NB4 (cell line): Measurements from ENCODE around the gene DPF3.

Source experiments
- DNase-seq: peaks from one replicate; pipeline ENCODE4 v3.0.0; 2010; ENCODE audit warnings: low read depth
- H3K4me3 ChIP-seq: one replicate; pipeline ENCODE4 v1.5.1; 2011; ENCODE audit warnings: mild to moderate bottlenecking, low read depth, low read length, moderate library complexity
- MYC ChIP-seq: IDR thresholded peaks from 2 replicates; pipeline ENCODE4 v1.6.1; 2011; ENCODE audit warnings: low read depth, low read length
- POLR2A ChIP-seq: IDR thresholded peaks from 2 replicates; pipeline ENCODE4 v1.6.1; 2011; ENCODE audit warnings: mild to moderate bottlenecking; ENCODE audit not compliant: insufficient read length; ENCODE audit errors: extremely low read depth
- TF ChIP-seq, protein P1 (sequence below): IDR thresholded peaks from 2 replicates; pipeline ENCODE4 v1.6.1; 2011; ENCODE audit warnings: low read depth, low read length
- TF ChIP-seq, protein P2 (sequence below): IDR thresholded peaks from one replicate; pipeline ENCODE4 v1.5.1; 2012; ENCODE audit warnings: low read depth, low read length

Gene DPF3

DNA sequence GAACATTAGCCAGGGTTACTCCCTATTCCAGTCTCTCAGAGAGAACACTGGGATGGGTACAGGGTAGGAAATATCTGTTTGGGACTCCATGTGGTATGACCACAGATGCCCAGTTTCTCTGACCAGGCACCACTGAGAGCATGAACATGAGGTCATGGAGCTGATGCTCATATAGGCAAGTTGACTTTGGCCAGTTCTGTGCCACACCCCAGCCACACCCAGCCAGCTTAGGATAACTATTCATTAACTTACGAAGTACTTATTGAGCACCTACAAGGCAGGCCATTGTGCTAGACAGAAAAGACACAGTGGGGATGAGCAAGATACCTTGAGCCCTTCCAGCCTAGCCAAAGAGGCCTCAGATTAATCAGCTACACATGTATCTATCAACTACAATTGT is 262.5 kb downstream of the DPF3 start:
- no peak overlapping the region for H3K4me3 ChIP-seq
- no peak for DNase-seq
- TF ChIP-seq, protein P1, sequence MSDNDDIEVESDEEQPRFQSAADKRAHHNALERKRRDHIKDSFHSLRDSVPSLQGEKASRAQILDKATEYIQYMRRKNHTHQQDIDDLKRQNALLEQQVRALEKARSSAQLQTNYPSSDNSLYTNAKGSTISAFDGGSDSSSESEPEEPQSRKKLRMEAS: no peak
- TF ChIP-seq POLR2A: no peak
- TF ChIP-seq, protein P2, sequence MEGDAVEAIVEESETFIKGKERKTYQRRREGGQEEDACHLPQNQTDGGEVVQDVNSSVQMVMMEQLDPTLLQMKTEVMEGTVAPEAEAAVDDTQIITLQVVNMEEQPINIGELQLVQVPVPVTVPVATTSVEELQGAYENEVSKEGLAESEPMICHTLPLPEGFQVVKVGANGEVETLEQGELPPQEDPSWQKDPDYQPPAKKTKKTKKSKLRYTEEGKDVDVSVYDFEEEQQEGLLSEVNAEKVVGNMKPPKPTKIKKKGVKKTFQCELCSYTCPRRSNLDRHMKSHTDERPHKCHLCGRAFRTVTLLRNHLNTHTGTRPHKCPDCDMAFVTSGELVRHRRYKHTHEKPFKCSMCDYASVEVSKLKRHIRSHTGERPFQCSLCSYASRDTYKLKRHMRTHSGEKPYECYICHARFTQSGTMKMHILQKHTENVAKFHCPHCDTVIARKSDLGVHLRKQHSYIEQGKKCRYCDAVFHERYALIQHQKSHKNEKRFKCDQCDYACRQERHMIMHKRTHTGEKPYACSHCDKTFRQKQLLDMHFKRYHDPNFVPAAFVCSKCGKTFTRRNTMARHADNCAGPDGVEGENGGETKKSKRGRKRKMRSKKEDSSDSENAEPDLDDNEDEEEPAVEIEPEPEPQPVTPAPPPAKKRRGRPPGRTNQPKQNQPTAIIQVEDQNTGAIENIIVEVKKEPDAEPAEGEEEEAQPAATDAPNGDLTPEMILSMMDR: no peak
- TF ChIP-seq MYC: no peak

DNA sequence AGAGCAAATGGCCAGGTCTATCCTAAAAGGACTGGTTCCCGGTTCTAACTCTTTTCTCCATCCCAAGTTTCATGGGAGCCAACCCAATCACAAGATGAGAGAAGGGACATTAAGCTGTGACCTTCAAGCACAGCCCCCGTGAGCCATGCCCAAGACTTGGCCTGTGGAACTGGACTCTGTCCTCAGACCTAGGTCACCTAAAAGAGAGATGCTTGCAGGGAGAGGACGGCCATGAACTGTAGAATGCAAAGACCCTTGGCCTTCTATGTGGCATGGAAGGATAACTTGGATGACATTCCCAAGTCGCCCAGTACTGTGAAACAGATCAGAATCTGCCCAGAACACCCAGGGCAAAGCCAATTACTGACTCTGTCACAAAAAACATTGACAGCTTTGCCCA is 263.5 kb downstream of the DPF3 start:
- no peak for DNase-seq
- H3K4me3 ChIP-seq: no peak overlapping the region
- TF ChIP-seq, protein P1: no peak
- TF ChIP-seq POLR2A (no peak), MYC (no peak)
- TF ChIP-seq, protein P2: no peak

DNA sequence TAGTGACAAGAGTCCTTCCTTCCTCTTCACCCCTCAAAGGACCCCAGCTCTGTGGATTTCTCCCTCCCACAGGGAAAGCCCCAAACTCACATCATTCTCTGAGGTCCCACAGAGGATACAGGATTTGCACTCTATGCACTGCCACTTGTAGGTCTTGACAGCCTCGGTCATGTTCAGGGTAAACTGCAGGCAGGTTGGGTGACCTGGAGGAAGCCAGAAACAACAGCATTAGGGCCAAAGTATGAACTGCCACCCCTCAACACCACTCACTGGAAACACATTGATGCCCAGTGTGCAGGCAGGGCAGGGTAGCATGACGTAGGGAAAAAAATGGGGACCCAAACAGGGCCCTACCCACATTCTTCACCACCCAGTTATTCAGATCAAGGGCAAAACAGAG is 264.4 kb downstream of the DPF3 start:
- TF ChIP-seq, protein P2: no peak
- TF ChIP-seq, protein P1: no peak
- TF ChIP-seq POLR2A (no peak), MYC (no peak)
- DNase-seq: no peak
- no peak overlapping the region for H3K4me3 ChIP-seq

DNA sequence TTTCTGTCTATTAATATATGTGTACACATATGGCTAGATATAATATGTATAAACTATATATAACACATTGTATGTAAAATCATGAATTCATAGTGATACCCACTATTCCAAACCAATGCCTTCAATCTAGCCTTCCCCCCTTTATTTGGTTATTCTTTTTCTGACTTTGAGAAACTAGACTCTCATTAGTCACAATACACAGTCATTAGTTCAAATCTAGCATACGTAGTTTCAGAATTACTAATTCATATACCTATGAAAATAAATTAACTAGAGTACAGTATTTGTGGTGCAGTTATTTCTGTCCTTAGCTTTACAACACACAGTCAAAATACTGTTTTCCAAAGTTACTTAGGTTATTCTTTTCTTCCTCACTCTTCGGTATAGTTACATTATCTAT is 268.2 kb downstream of the DPF3 start:
- TF ChIP-seq MYC (no peak), POLR2A (no peak)
- TF ChIP-seq, protein P2: no peak
- TF ChIP-seq, protein P1: no peak
- H3K4me3 ChIP-seq: no peak overlapping the region
- DNase-seq: no peak

DNA sequence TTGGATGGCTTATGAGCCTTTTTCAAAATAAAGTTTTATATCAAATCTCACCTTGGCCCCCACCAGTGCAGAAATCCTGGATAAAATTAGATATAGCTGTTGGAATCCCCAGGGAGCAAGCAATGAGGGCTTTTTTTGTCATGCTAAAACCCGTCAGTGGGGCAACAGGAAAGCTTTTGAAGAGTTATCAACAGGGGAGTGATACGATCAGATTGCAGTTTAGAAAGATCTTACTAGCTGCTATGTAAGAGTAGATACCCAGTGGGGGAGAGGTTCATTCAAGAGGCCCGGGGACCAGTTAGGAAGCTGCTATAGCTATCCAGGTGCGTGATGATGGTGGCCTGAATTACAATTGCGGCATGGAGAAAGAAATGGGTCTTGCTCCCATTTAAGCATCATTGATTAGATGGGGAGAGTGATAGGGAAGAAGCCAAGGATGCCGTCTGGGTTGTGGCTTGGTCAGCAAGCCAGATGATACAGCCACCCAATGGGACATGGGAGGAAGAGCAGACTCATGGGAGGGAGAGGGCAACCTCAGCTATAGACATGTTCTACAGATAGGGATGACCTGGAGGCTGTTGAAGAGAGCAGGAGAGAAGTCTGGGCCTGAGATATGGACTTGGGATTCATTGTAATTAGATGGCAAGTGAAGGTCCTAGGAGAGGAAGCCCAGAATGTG is 272.4 kb downstream of the DPF3 start:
- no peak overlapping the region for H3K4me3 ChIP-seq
- no peak for DNase-seq
- TF ChIP-seq POLR2A (no peak), MYC (no peak)
- TF ChIP-seq, protein P1: no peak
- TF ChIP-seq, protein P2: no peak

DNA sequence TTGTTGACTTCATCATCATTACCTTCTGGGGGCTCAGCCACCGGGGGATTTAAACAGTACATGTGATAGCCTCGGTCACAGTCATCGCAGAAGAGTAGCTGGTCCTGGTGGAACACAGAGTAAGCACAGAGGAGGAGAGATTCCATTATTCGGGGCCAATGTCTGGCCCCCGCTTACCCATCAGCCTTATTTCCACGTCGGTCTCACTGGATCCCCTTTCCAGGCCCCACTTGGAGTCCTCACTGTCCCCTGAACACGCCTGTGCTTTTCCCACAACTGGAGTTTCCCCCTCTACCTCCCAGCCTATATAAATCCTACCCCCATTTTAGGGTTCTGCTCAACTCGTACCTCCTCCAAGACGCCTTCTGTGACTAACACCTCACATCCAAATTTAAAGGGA is 274.0 kb downstream of the DPF3 start:
- no peak overlapping the region for H3K4me3 ChIP-seq
- no peak for DNase-seq

More for the DNA sequence above, 274.0 kb downstream of the DPF3 start:
- TF ChIP-seq, protein P2: no peak
- TF ChIP-seq MYC (no peak), POLR2A (no peak)
- TF ChIP-seq, protein P1: no peak
